GM12878 (cell line): ENCODE data around the gene TRRAP. TPM values are rescaled to one million over a fixed set of nuclear protein-coding genes. Genes with fewer than 3 reads are reported as not detected.

ENCODE experiments used
- ATAC-seq: fragments of 200-7000 bp; cut with Tn5 transposase; 3 replicates; pipeline ENCODE4 v1.9.1; 2020; ENCODE audit warnings: mild to moderate bottlenecking, moderate library complexity
- BruUV-seq: library from RNA; stranded (reverse); fragments of 400-500 nt; replicated peaks from 2 replicates; lab custom pipeline; 2021; lab: Mats Ljungman, UMichigan
- CTCF ChIA-PET: fragments of 300-600 bp; sonication (Branson Sonifier 250); formaldehyde crosslinking; extraction: SDS; loops from one replicate; lab custom pipeline; 2021; ENCODE audit warnings: inconsistent platforms; lab: Yijun Ruan, JAX
- POLR2A ChIA-PET: fragments of 350-600 bp; formaldehyde crosslinking; extraction: SDS; loops from one replicate; lab custom pipeline; 2021; ENCODE audit warnings: inconsistent platforms; lab: Charles Lee
- RAD21 ChIA-PET: fragments of 300-600 bp; sonication (Branson Sonifier 250); formaldehyde crosslinking; loops from one replicate; lab custom pipeline; 2023; ENCODE audit warnings: antibody characterized with exemption; ENCODE audit not compliant: unreplicated experiment; lab: Charles Lee
- SMC1A ChIA-PET: fragments of 300-600 bp; sonication (Branson Sonifier 250); formaldehyde crosslinking; loops from one replicate; lab custom pipeline; 2023; ENCODE audit not compliant: unreplicated experiment, uncharacterized antibody; lab: Charles Lee
- DNase-seq: peaks from one replicate; pipeline ENCODE4 v3.0.0-alpha.2; 2011; ENCODE audit warnings: low read depth, low spot score
- FAIRE-seq: peaks from 3 replicates; lab custom pipeline; 2011; peaks lifted over from hg19 to GRCh38; lab: Jason Lieb, UNC
- H2AFZ ChIP-seq: 2 replicates; pipeline ENCODE4 v1.6.0; 2011; ENCODE audit warnings: low read depth, low read length, control low read depth; ENCODE audit not compliant: control insufficient read depth
- H3K27ac ChIP-seq: 2 replicates; pipeline ENCODE4 v1.5.1; 2011; ENCODE audit warnings: control low read depth; ENCODE audit not compliant: control insufficient read depth, insufficient read depth
- H3K27me3 ChIP-seq, 2 experiments: replicated peaks in 1 of 2; 2 replicates each; pipeline versions ENCODE4 v1.6.0 to v1.6.1; 2011; ENCODE audit warnings: low read length in 1 of 2; ENCODE audit not compliant: control insufficient read depth in 2 of 2, insufficient read depth in 2 of 2
- H3K36me3 ChIP-seq, 2 experiments: 2 replicates each; pipeline ENCODE4 v1.5.1; 2011; ENCODE audit warnings: low read length in 1 of 2; ENCODE audit not compliant: control insufficient read depth in 2 of 2, insufficient read depth in 2 of 2
- H3K4me1 ChIP-seq: 2 replicates; pipeline ENCODE4 v1.6.1; 2011; ENCODE audit warnings: mild to moderate bottlenecking, low read length, moderate library complexity, mixed read lengths; ENCODE audit not compliant: control insufficient read depth, insufficient read depth
- H3K4me2 ChIP-seq: 2 replicates; pipeline ENCODE4 v1.6.0; 2011; ENCODE audit warnings: control low read depth; ENCODE audit not compliant: control insufficient read depth, insufficient read depth
- H3K4me3 ChIP-seq: fragments of 200-600 bp; sonication (generic); 2 replicates; pipeline ENCODE4 v1.5.1; 2016
- H3K79me2 ChIP-seq: 2 replicates; pipeline ENCODE4 v1.6.0; 2011; ENCODE audit warnings: low read length; ENCODE audit not compliant: control insufficient read depth, insufficient read depth
- H3K9ac ChIP-seq: 2 replicates; pipeline ENCODE4 v1.8.0; 2011; ENCODE audit warnings: low read length, control low read depth, mixed read lengths; ENCODE audit not compliant: control insufficient read depth, insufficient read depth
- H3K9me3 ChIP-seq: replicated peaks from 3 replicates; pipeline ENCODE4 v1.5.1; 2011; ENCODE audit warnings: mild to moderate bottlenecking, low read length; ENCODE audit not compliant: control insufficient read depth, insufficient read depth
- H4K20me1 ChIP-seq: 2 replicates; pipeline ENCODE4 v1.6.0; 2011; ENCODE audit not compliant: control insufficient read depth, insufficient read depth
- ASH2L ChIP-seq: fragments of 300-600, 200-600 bp; sonication (generic); IDR thresholded peaks from 2 replicates; pipeline ENCODE4 v1.6.1; 2017; ENCODE audit warnings: low read depth, mild to moderate bottlenecking, borderline replicate concordance
- BMI1 ChIP-seq: fragments of 450-650 bp; IDR thresholded peaks from 2 replicates; pipeline ENCODE4 v1.6.1; 2016; ENCODE audit warnings: mild to moderate bottlenecking, moderate library complexity, borderline replicate concordance
- CBX3 ChIP-seq: fragments of 200-600 bp; sonication (generic); IDR thresholded peaks from 2 replicates; pipeline ENCODE4 v1.6.1; 2016; ENCODE audit warnings: low read depth, borderline replicate concordance
- CHD2 ChIP-seq: IDR thresholded peaks from 2 replicates; pipeline ENCODE4 v1.6.1; 2011; ENCODE audit warnings: low read depth, low read length, improper control_type of control experiment, borderline replicate concordance
- ETV6 ChIP-seq, 2 experiments: fragments of 450-650 bp in 1 of 2; IDR thresholded peaks in 1 of 2; conservative IDR thresholded peaks in 1 of 2; 2 replicates each; pipeline ENCODE4 v1.6.1; 2014; ENCODE audit warnings: antibody characterized with exemption in 1 of 2, borderline replicate concordance in 1 of 2, low read depth in 1 of 2, mild to moderate bottlenecking in 1 of 2, moderate library complexity in 1 of 2
- FOS ChIP-seq: IDR thresholded peaks from 3 replicates; pipeline ENCODE4 v1.6.1; 2011; ENCODE audit warnings: borderline replicate concordance; ENCODE audit not compliant: insufficient read length; ENCODE audit errors: extremely low read depth
- KLF5 ChIP-seq: fragments of 450-650 bp; IDR thresholded peaks from 2 replicates; pipeline ENCODE4 v1.6.1; 2014; ENCODE audit warnings: mild to moderate bottlenecking; ENCODE audit not compliant: partially characterized antibody
- MEF2A ChIP-seq: IDR thresholded peaks from 2 replicates; pipeline ENCODE4 v1.6.1; 2011; ENCODE audit warnings: low read depth, mild to moderate bottlenecking, low read length, moderate library complexity; ENCODE audit not compliant: insufficient read depth
- MEF2B ChIP-seq: fragments of 450-650 bp; IDR thresholded peaks from 2 replicates; pipeline ENCODE4 v1.6.1; 2018; ENCODE audit warnings: mild to moderate bottlenecking, moderate library complexity; ENCODE audit not compliant: partially characterized antibody, poor library complexity, severe bottlenecking
- MTA3 ChIP-seq: IDR thresholded peaks from 2 replicates; pipeline ENCODE4 v1.6.1; 2012; ENCODE audit warnings: low read length, inconsistent platforms, borderline replicate concordance
- SIN3A ChIP-seq: IDR thresholded peaks from 2 replicates; pipeline ENCODE4 v1.6.1; 2012; ENCODE audit warnings: low read depth, low read length, improper control_type of control experiment
- SMARCA5 ChIP-seq: fragments of 450-650 bp; IDR thresholded peaks from 2 replicates; pipeline ENCODE4 v1.6.1; 2017; ENCODE audit warnings: mild to moderate bottlenecking
- TARDBP ChIP-seq: IDR thresholded peaks from 2 replicates; pipeline ENCODE4 v1.6.1; 2016; ENCODE audit warnings: borderline replicate concordance
- WGBS: methylation state at CpG from one replicate; pipeline ENCODE4 v1.1.6; 2016; ENCODE audit warnings: low lambda C conversion rate; ENCODE audit not compliant: insufficient replicate concordance, insufficient coverage; ENCODE audit errors: missing lambda C conversion rate; 5-methylcytosine and 5-hydroxymethylcytosine counted together
- in situ Hi-C: fragments of 300-500 bp; cut with MboI; formaldehyde crosslinking; loops from 9 replicates; pipeline ENCODE4 v1.14.3; 2018; ENCODE audit warnings: mixed read lengths
- intact Hi-C: fragments of 100-400 bp; cut with micrococcal nuclease; formaldehyde crosslinking; loops from one replicate; pipeline ENCODE4 v1.14.2; 2022; ENCODE audit not compliant: unreplicated experiment
- polyA plus RNA-seq, 11 experiments: library from polyadenylated mRNA; depleted of rRNA in 4 of 11; unstranded in 6 of 11; stranded (reverse) in 5 of 11; fragments of >200 nt; fragmentation: Nextera tagmentation in 4 of 11; fragmentation: Illumina TruSeq in 1 of 11; extraction: Ambion mirVana in 4 of 11; extraction: Trizol in 1 of 11; gene quantifications; 1 replicate in 1 of 11; 2 replicates in 10 of 11; pipeline versions ENCODE4 v1.2.1 to v1.2.3, GENCODE V29; 2011 to 2016; ENCODE audit warnings: inconsistent platforms in 2 of 11, missing spikeins in 2 of 11, low read depth in 1 of 11
- total RNA-seq, 4 experiments: library from RNA; depleted of rRNA in 3 of 4; stranded (reverse); fragments of >200 nt in 3 of 4; fragmentation: Illumina TruSeq in 1 of 4; extraction: Trizol in 1 of 4; gene quantifications; 2 replicates each; pipeline versions ENCODE4 v1.2.1 to v1.2.3, GENCODE V29; 2013 to 2021
- TF ChIP-seq, protein P1 (sequence below): fragments of 450-650 bp; IDR thresholded peaks from 2 replicates; pipeline ENCODE4 v1.6.1; 2017; ENCODE audit warnings: mild to moderate bottlenecking, moderate library complexity

Gene TRRAP
- total and polyA plus RNA-seq, 10 of the 15 experiments (the other 5 are each of a cell fraction or from before 2014, with no cell fraction given): 1.1 to 39.3 (median 8.5) TPM

DNA sequence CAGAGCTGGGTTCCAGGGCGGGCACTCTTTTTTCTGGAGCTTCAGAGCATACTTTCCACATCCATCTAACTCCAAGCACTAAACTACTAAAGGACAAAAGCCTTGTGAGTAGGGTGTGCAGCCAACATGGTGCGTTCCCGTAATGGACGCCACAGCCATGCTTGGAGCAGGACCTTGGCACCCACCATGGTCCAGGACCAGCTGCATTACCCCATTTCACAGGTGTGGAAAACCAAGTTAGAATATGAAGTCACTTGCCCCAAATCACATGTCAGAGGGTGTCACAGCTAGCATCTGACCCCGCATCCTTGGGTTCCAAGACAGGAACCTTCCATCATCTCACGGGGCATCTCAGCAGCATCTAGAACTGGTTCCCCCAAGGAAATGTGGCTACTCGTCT lies 153.2 kb downstream of the TRRAP start:
- Histone ChIP-seq H3K4me1 (no peaks in the 10 kb centered on the region; the same call in 1 of the 2 replicates), H3K4me2 (no peak overlapping the region), H3K9ac (no peak overlapping the region), H3K9me3 (no peaks in the 10 kb centered on the region), H3K79me2 (no peaks in the 10 kb centered on the region), H2AFZ (no peak overlapping the region), H3K4me3 (no peak overlapping the region), H3K27me3 (no peaks in the 10 kb centered on the region), H3K27ac (no peak overlapping the region), H3K36me3 (peaks cover 23 to 33% of the 10 kb centered on the region in 2 experiments), H4K20me1 (no peaks in the 10 kb centered on the region)
- intact Hi-C loops: no loop called here
- TF ChIP-seq CBX3: no peak
- TF ChIP-seq KLF5: no peak
- no peak for TF ChIP-seq TARDBP
- TF ChIP-seq FOS: no peak
- TF ChIP-seq MEF2A: no peak
- TF ChIP-seq BMI1: no peak
- TF ChIP-seq ETV6 (conservative IDR thresholded peaks at IDR 0.05 in 1 of 2, IDR thresholded peaks at IDR 0.05 in 1 of 2; ENCODE audit: borderline replicate concordance in 1 of 2, low read depth in 1 of 2): no peak
- no peak for TF ChIP-seq SIN3A
- ChIA-PET RAD21 (no interaction called here), CTCF (interaction anchor here (1.4 kb wide), 2 partner anchors 9 to 282 kb away, joined by 3 to 4 read pairs; no protein-coding TSS in a partner anchor), SMC1A (no interaction called here), POLR2A (no interaction called here)
- no TSS peak for BruUV-seq
- FAIRE-seq (peak; percentile 35), DNase-seq (no peak), ATAC-seq (no peak)
- 90% methylated on average over 7 of the region's 7 CpGs for WGBS
- in situ Hi-C loops: no loop called here

DNA sequence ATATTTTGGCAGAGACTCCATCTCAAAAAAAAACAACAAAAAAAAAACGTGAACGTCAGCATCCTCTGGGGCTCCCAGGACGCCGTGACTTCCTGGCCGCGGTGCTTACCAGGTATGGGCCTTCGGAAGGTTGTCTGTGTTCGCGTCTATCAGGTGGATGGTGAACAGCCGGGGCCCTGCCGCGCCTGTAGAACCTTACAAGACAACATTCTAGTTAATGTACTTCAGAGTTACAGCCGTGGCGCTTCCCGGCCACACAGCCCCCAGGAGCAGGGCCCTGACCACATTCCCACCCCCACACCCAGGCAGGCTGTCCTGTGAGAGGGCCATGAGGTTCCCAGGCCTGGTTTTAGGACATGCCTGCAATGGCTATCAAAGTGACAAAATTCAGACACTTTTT lies 154.6 kb downstream of the TRRAP start:
- BruUV-seq: no TSS peak
- Histone ChIP-seq H3K4me3 (no peak overlapping the region), H3K9ac (no peak overlapping the region), H3K36me3 (peaks cover 26 to 43% of the 10 kb centered on the region in 2 experiments), H4K20me1 (no peaks in the 10 kb centered on the region), H3K4me1 (no peaks in the 10 kb centered on the region; the same call in 1 of the 2 replicates), H3K79me2 (no peaks in the 10 kb centered on the region), H3K4me2 (no peak overlapping the region), H3K27me3 (no peaks in the 10 kb centered on the region), H2AFZ (no peak overlapping the region), H3K9me3 (no peaks in the 10 kb centered on the region), H3K27ac (no peak overlapping the region)
- DNase-seq (no peak), ATAC-seq (no peak), FAIRE-seq (no peak)
- WGBS: 86% methylated on average over 15 of the region's 15 CpGs
- ChIA-PET POLR2A (no interaction called here), SMC1A (interaction anchor here (0.6 kb wide), 1 partner anchor 14 kb away, joined by 4 read pairs; no protein-coding TSS in a partner anchor), RAD21 (no interaction called here), CTCF (no interaction called here)
- in situ Hi-C loops: no loop called here
- intact Hi-C loops: no loop called here
- TF ChIP-seq, protein P1, sequence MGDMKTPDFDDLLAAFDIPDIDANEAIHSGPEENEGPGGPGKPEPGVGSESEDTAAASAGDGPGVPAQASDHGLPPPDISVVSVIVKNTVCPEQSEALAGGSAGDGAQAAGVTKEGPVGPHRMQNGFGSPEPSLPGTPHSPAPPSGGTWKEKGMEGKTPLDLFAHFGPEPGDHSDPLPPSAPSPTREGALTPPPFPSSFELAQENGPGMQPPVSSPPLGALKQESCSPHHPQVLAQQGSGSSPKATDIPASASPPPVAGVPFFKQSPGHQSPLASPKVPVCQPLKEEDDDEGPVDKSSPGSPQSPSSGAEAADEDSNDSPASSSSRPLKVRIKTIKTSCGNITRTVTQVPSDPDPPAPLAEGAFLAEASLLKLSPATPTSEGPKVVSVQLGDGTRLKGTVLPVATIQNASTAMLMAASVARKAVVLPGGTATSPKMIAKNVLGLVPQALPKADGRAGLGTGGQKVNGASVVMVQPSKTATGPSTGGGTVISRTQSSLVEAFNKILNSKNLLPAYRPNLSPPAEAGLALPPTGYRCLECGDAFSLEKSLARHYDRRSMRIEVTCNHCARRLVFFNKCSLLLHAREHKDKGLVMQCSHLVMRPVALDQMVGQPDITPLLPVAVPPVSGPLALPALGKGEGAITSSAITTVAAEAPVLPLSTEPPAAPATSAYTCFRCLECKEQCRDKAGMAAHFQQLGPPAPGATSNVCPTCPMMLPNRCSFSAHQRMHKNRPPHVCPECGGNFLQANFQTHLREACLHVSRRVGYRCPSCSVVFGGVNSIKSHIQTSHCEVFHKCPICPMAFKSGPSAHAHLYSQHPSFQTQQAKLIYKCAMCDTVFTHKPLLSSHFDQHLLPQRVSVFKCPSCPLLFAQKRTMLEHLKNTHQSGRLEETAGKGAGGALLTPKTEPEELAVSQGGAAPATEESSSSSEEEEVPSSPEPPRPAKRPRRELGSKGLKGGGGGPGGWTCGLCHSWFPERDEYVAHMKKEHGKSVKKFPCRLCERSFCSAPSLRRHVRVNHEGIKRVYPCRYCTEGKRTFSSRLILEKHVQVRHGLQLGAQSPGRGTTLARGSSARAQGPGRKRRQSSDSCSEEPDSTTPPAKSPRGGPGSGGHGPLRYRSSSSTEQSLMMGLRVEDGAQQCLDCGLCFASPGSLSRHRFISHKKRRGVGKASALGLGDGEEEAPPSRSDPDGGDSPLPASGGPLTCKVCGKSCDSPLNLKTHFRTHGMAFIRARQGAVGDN: no peak
- TF ChIP-seq MEF2B (no peak), ETV6 (conservative IDR thresholded peaks at IDR 0.05 in 1 of 2, IDR thresholded peaks at IDR 0.05 in 1 of 2; ENCODE audit: borderline replicate concordance in 1 of 2, low read depth in 1 of 2) (no peak), SMARCA5 (no peak), MTA3 (no peak), CHD2 (no peak), ASH2L (no peak)
